NT2/D1 (cell line): ENCODE data around the gene NEURL2.

Experiments
- DNase-seq: peaks from one replicate; pipeline ENCODE4 v3.0.0-alpha.2; 2011; ENCODE audit warnings: low read depth, low spot score
- H3K27me3 ChIP-seq: 2 replicates; pipeline ENCODE4 v1.6.0; 2011; ENCODE audit warnings: mild to moderate bottlenecking; ENCODE audit not compliant: insufficient read length, insufficient read depth
- H3K36me3 ChIP-seq: 2 replicates; pipeline ENCODE4 v1.6.1; 2011; ENCODE audit warnings: mild to moderate bottlenecking, low read length, mixed read lengths; ENCODE audit not compliant: insufficient read depth, insufficient read length
- H3K4me1 ChIP-seq: 2 replicates; pipeline ENCODE4 v1.5.1; 2011; ENCODE audit not compliant: insufficient read depth, insufficient read length
- H3K4me3 ChIP-seq: 2 replicates; pipeline ENCODE4 v1.5.1; 2011; ENCODE audit warnings: low read depth; ENCODE audit not compliant: insufficient read length
- H3K9ac ChIP-seq: 2 replicates; pipeline ENCODE4 v1.6.0; 2011; ENCODE audit warnings: low read depth; ENCODE audit not compliant: insufficient read length
- H3K9me3 ChIP-seq: 2 replicates; pipeline ENCODE4 v1.5.1; 2011; ENCODE audit warnings: mild to moderate bottlenecking, low read length; ENCODE audit not compliant: insufficient read depth
- SUZ12 ChIP-seq: IDR thresholded peaks from 2 replicates; pipeline ENCODE4 v1.6.1; 2011; ENCODE audit not compliant: insufficient read length, insufficient read depth; ENCODE audit errors: extremely low read depth
- YY1 ChIP-seq: IDR thresholded peaks from 2 replicates; pipeline ENCODE4 v1.6.1; 2011; ENCODE audit not compliant: insufficient read length, insufficient read depth
- ZNF274 ChIP-seq: IDR thresholded peaks from 2 replicates; pipeline ENCODE4 v1.6.1; 2011; ENCODE audit warnings: mild to moderate bottlenecking, low read depth, low read length

NEURL2 gene

DNA sequence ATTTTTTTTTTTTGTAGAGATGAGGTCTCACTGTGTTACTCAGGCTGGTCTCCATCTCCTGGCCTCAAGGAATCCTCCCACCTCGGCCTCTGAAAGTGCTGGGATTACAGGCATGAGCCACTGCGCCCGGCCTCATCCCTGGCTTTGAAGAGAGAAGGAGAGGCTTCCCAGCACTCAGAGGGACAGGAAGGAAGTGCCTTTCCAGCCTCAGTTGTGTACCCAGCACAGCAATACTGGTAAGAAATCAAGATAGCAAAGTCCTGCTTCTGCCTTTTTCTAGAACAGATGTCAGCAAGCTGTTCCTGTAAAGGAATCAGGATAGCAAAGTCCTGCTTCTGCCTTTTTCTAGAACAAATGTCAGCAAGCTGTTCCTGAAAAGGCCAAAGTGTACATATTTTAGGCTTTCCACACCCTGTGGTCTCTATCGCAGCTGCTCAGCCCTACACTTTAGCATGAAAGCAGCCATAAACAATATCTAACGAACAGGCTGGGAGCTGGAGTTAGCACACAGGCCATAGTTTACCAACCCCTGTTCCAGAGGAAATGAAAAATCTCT, 27.3 kb upstream of the NEURL2 start:
- no peak for DNase-seq
- H3K36me3 ChIP-seq: no peaks in the 10 kb centered on the region
- H3K9me3 ChIP-seq: no peaks in the 10 kb centered on the region
- TF ChIP-seq SUZ12 (no peak), ZNF274 (no peak), YY1 (no peak)
- no peak overlapping the region for H3K4me3 ChIP-seq
- H3K4me1 ChIP-seq: no peaks in the 10 kb centered on the region
- H3K27me3 ChIP-seq: no peaks in the 10 kb centered on the region
- H3K9ac ChIP-seq: no peak overlapping the region

- no peak for DNase-seq
- H3K4me3 ChIP-seq: no peak overlapping the region
- no peaks in the 10 kb centered on the region for H3K9me3 ChIP-seq
- no peak overlapping the region for H3K9ac ChIP-seq
- TF ChIP-seq YY1 (no peak), SUZ12 (no peak), ZNF274 (no peak)
- no peaks in the 10 kb centered on the region for H3K27me3 ChIP-seq
- no peaks in the 10 kb centered on the region for H3K36me3 ChIP-seq
- H3K4me1 ChIP-seq: no peaks in the 10 kb centered on the region
Measured at GRCh38 chr20:45917790-45918141, 26.8 kb upstream of the NEURL2 start.

- Histone ChIP-seq H3K4me3 (no peak overlapping the region), H3K9me3 (no peaks in the 10 kb centered on the region), H3K9ac (no peak overlapping the region), H3K4me1 (peaks cover 9% of the 10 kb centered on the region), H3K27me3 (no peaks in the 10 kb centered on the region), H3K36me3 (peaks cover 20% of the 10 kb centered on the region)
- TF ChIP-seq YY1: no peak
- no peak for TF ChIP-seq ZNF274
- no peak for TF ChIP-seq SUZ12
- DNase-seq: no peak
Measured at GRCh38 chr20:45913116-45913515, 22.1 kb upstream of the NEURL2 start.

DNA sequence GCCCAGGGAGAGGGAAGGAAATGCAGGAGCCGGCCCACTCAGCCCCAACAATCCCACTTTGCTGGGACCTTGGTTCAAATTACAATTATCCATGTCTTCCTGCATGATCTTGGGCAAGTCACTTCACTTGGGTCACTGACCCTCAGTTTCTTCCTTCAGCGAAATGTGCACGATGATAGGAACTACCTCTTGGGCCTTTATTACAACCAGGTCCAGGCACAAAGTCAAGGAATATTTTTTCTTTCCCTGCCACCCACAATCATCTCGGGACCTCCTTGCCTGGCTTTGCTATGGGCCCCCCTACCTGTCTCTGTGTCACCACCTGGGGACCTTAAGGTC, 21.3 kb upstream of the NEURL2 start:
- Histone ChIP-seq H3K27me3 (no peaks in the 10 kb centered on the region), H3K9ac (peak overlapping the region; percentile 92), H3K9me3 (no peaks in the 10 kb centered on the region), H3K36me3 (peaks cover 28% of the 10 kb centered on the region), H3K4me1 (peaks cover 9% of the 10 kb centered on the region), H3K4me3 (peak overlapping the region; percentile 86)
- no peak for DNase-seq
- TF ChIP-seq YY1: no peak

DNA sequence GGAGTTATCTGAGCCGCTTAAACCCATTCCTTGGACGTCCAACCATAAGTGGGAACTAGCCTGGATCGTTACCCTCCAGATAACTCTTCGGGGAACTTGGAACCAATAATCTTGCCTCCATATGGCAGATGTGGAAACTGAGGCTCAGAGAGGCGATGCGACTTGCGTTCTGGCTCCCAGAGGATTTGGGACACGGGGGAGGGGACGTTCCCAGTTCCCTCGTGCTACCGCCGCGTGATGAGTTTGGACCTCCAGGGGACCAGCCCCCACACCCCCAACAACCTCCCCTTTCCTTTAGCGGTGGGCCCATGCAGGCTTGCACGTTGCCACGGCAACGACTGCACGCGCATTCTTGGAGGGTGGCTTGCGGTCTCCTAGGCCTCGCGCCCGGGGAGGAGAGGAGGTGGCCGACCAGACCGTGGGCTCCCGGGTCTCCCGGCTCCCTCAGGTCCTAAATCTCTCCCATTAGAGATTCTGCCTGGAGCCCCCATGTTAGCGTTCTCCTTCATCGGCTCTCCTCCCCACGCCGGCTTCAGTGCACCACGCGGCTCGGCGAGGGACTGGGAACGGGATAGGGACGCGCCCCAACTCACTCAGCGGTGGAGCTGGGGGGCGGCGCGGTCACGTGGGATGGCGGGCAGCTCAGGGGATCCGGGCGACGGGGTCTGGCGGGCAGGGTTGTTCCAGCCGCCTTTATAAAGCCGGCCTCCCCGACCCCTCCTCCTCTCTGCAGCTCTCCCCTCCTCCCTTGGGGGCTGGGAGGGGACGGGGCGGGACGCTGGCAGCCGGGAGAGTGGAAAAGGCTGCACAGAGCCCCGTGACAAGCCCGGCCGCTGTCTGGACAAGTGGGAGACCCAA, 20.7 kb upstream of the NEURL2 start, which contains the start of gene PLTP:
Gene PLTP, minus strand, starts transcription at position 670 of the 858 bp plus-strand sequence. CDS start 703 bp downstream, outside the sequence.
- peaks cover 31% of the 10 kb centered on the region for H3K36me3 ChIP-seq
- no peaks in the 10 kb centered on the region for H3K9me3 ChIP-seq
- peak within 1 kb of the TSS; percentile 86 for H3K4me3 ChIP-seq
- H3K9ac ChIP-seq: peak within 1 kb of the TSS; percentile 92
- DNase-seq: no peak
- H3K27me3 ChIP-seq: no peaks in the 10 kb centered on the region
- TF ChIP-seq YY1 (no peak), ZNF274 (no peak), SUZ12 (no peak)
- peaks cover 9% of the 10 kb centered on the region for H3K4me1 ChIP-seq

DNA sequence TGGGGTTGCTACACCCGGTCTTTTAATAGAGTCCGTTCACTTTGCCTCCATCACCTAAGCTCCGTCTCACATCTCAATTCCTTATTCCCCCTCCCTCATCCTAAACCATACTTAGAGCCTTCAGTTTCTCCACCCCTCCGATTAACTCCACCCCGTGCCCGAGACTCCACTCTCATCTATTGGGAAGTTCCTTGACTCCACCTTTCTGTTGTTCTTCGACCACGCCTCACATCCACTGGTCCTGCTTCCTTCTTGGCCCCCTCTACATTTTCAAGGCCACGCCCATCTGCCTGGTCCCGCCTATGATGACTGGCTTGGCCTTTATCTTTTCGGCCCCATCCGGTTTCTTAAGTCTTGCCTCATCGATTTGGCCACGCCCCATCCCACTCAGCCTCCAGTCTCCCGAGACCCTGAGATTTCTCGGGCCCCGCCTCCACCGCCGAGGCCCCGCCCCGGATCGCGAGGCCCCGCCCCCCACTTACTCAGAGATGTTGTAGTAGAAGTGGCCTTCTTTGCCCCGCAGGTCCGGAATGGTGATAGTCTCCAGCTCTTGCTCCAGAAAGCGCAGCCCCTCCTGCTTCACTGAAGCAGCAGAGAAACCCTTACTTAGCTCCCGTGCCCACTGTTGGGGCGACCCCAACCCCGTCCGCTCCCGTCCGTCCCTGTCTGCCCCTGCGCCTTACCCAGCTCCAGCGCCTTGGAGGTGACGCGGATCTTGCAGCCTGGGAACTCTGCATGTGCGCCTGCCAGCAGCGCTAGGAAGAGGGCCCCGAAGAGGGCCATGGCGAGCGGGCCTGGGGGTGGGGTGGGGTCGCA, 19.9 kb upstream of the NEURL2 start:
- Histone ChIP-seq H3K27me3 (no peaks in the 10 kb centered on the region), H3K4me1 (peaks cover 9% of the 10 kb centered on the region), H3K36me3 (peaks cover 39% of the 10 kb centered on the region), H3K9me3 (no peaks in the 10 kb centered on the region), H3K9ac (peak overlapping the region; percentile 92), H3K4me3 (peak overlapping the region; percentile 86)
- DNase-seq: peak; percentile 100
- TF ChIP-seq SUZ12: no peak
- TF ChIP-seq YY1: no peak
- TF ChIP-seq ZNF274: no peak
